ENCODE measurements around the gene ST3GAL2. TPM values are rescaled to one million over a fixed set of nuclear protein-coding genes. Genes with fewer than 3 reads are reported as not detected.
"Not testable (repeated sequence)": the region's sequence is repeated elsewhere in the genome, so short reads cannot be mapped to it uniquely, and the experiment has no call there.

The ST3GAL2 gene
- polyA plus RNA-seq, 4 donors = 25.0 to 34.7 (median 28.2) TPM

GRCh38 chr16:70468776-70469525 lies 30.1 kb upstream of the ST3GAL2 start:
- DNase-seq (ENCODE audit: low read depth in 4 of 4, low spot score in 3 of 4) = no peak

- no peak for DNase-seq (ENCODE audit: low read depth in 4 of 4, low spot score in 3 of 4)
Measured at GRCh38 chr16:70467608-70468007, 28.7 kb upstream of the ST3GAL2 start.

- DNase-seq (ENCODE audit: low read depth in 4 of 4, low spot score in 3 of 4) = no peak
Measured at GRCh38 chr16:70467113-70467512, 28.2 kb upstream of the ST3GAL2 start.

GRCh38 chr16:70466805-70467076 lies 27.8 kb upstream of the ST3GAL2 start:
- DNase-seq (ENCODE audit: low read depth in 4 of 4, low spot score in 3 of 4) = no peak

GRCh38 chr16:70465999-70466804 lies 27.3 kb upstream of the ST3GAL2 start:
- DNase-seq (ENCODE audit: low read depth in 4 of 4, low spot score in 3 of 4) = no peak

- DNase-seq (ENCODE audit: low read depth in 4 of 4, low spot score in 3 of 4) = no peak
Measured at GRCh38 chr16:70463235-70463634, 24.3 kb upstream of the ST3GAL2 start.

GRCh38 chr16:70460737-70461261 lies 21.9 kb upstream of the ST3GAL2 start:
- DNase-seq (ENCODE audit: low read depth in 4 of 4, low spot score in 3 of 4) = peak in 1 of 4 donors; percentile 37

- DNase-seq (ENCODE audit: low read depth in 4 of 4, low spot score in 3 of 4) = no peak
Measured at GRCh38 chr16:70457446-70458166, 18.7 kb upstream of the ST3GAL2 start.

GRCh38 chr16:70455910-70456309 lies 17.0 kb upstream of the ST3GAL2 start:
- DNase-seq (ENCODE audit: low read depth in 4 of 4, low spot score in 3 of 4) = no peak

- DNase-seq (ENCODE audit: low read depth in 4 of 4, low spot score in 3 of 4) = peak in 2 of 4 donors; percentile 54 to 64
Measured at GRCh38 chr16:70454222-70455034, 15.5 kb upstream of the ST3GAL2 start, which contains the start of gene FCSK. FCSK (plus strand) TSS chr16:70454595; CDS start chr16:70463191, 8,596 bp downstream.

GRCh38 chr16:70453892-70454221 lies 15.0 kb upstream of the ST3GAL2 start:
- DNase-seq (ENCODE audit: low read depth in 4 of 4, low spot score in 3 of 4) = no peak

GRCh38 chr16:70453117-70453891 lies 14.4 kb upstream of the ST3GAL2 start:
- no peak for DNase-seq (ENCODE audit: low read depth in 4 of 4, low spot score in 3 of 4)

GRCh38 chr16:70451004-70451340 lies 12.1 kb upstream of the ST3GAL2 start:
- DNase-seq (ENCODE audit: low read depth in 4 of 4, low spot score in 3 of 4) = not testable (repeated sequence)

GRCh38 chr16:70450142-70451003 lies 11.5 kb upstream of the ST3GAL2 start:
- not testable (repeated sequence) for DNase-seq (ENCODE audit: low read depth in 4 of 4, low spot score in 3 of 4)

- DNase-seq (ENCODE audit: low read depth in 4 of 4, low spot score in 3 of 4) = no peak
Measured at GRCh38 chr16:70448075-70448474, 9.2 kb upstream of the ST3GAL2 start.

- DNase-seq (ENCODE audit: low read depth in 4 of 4, low spot score in 3 of 4) = no peak
Measured at GRCh38 chr16:70444249-70445063, 5.6 kb upstream of the ST3GAL2 start.

GRCh38 chr16:70442344-70442743 lies 3.4 kb upstream of the ST3GAL2 start:
- DNase-seq (ENCODE audit: low read depth in 4 of 4, low spot score in 3 of 4) = no peak

GRCh38 chr16:70441406-70441990 lies 2.6 kb upstream of the ST3GAL2 start:
- no peak for DNase-seq (ENCODE audit: low read depth in 4 of 4, low spot score in 3 of 4)

All from right renal pelvis (tissue), 4 donors.